Activated CD8-positive, alpha-beta memory T cell treated with anti-CD3 and anti-CD28 coated beads, Interleukin-2, amount 10 ng/mL, durations not matched to agents 7 days and 5 days (primary cell): ENCODE results near the gene PMFBP1. TPM values are rescaled to one million over a fixed set of nuclear protein-coding genes. Genes with fewer than 3 reads are reported as not detected.

Source experiments
- ATAC-seq: fragments of 150-1000 bp; cut with Tn5 transposase; one replicate; pipeline ENCODE4 v1.10.0; 2021; ENCODE audit warnings: moderate library complexity
- CTCF ChIA-PET: fragments of 350-600 bp; sonication (Branson Sonifier 250); formaldehyde crosslinking; loops from one replicate; lab custom pipeline; 2021; ENCODE audit warnings: antibody characterized with exemption; lab: Charles Lee
- DNase-seq: peaks from one replicate; pipeline ENCODE4 v3.0.0-alpha.2; 2020
- H3K27ac Mint-ChIP-seq: one replicate; pipeline ENCODE4 v1.8.0; 2021; ENCODE audit warnings: mild to moderate bottlenecking, mixed read lengths
- H3K27me3 Mint-ChIP-seq: one replicate; pipeline ENCODE4 v1.8.0; 2021; ENCODE audit warnings: mixed read lengths
- H3K36me3 Mint-ChIP-seq: one replicate; pipeline ENCODE4 v1.8.0; 2021; ENCODE audit warnings: mild to moderate bottlenecking, mixed read lengths
- H3K4me1 Mint-ChIP-seq: one replicate; pipeline ENCODE4 v1.8.0; 2021; ENCODE audit warnings: mixed read lengths
- H3K4me3 Mint-ChIP-seq: one replicate; pipeline ENCODE4 v1.8.0; 2021; ENCODE audit warnings: mild to moderate bottlenecking, moderate library complexity, mixed read lengths
- H3K9me3 Mint-ChIP-seq: one replicate; pipeline ENCODE4 v1.8.0; 2022; ENCODE audit warnings: low read depth, mixed read lengths
- total RNA-seq, 2 experiments: library from RNA; stranded (reverse); gene quantifications; one replicate each; pipeline ENCODE4 v1.2.3, GENCODE V29; 2021

Gene PMFBP1
- total RNA-seq = 1 to 10 TPM; 2.1 to 6.3 TPM

GRCh38 chr16:72172105-72173034 is at the start of gene PMFBP1:
Gene PMFBP1, minus strand, starts transcription at chr16:72172155. Its CDS starts 947 bp downstream, at chr16:72171208.
- H3K4me1 Mint-ChIP-seq = peaks cover 9% of the 10 kb centered on the region
- no peak within 1 kb of the TSS for H3K4me3 Mint-ChIP-seq
- H3K36me3 Mint-ChIP-seq = no peaks in the 10 kb centered on the region
- CTCF ChIA-PET = no interaction called here
- peak; percentile 86 for ATAC-seq
- H3K27ac Mint-ChIP-seq = no peak within 1 kb of the TSS
- DNase-seq = peak; percentile 43
- H3K27me3 Mint-ChIP-seq = peaks cover 21% of the 10 kb centered on the region
- H3K9me3 Mint-ChIP-seq = peaks cover 7% of the 10 kb centered on the region

GRCh38 chr16:72221630-72222024 is 49.7 kb upstream of the PMFBP1 start:
- DNase-seq (no peak), ATAC-seq (no peak)
- H3K27me3 Mint-ChIP-seq = peaks cover 6% of the 10 kb centered on the region
- no peaks in the 10 kb centered on the region for H3K4me1 Mint-ChIP-seq
- H3K4me3 Mint-ChIP-seq = no peak overlapping the region
- CTCF ChIA-PET = no interaction called here
- no peaks in the 10 kb centered on the region for H3K36me3 Mint-ChIP-seq
- no peaks in the 10 kb centered on the region for H3K9me3 Mint-ChIP-seq
- no peak overlapping the region for H3K27ac Mint-ChIP-seq

- DNase-seq (no peak), ATAC-seq (no peak)
- Mint-ChIP-seq H3K4me3 (no peak overlapping the region), H3K4me1 (no peaks in the 10 kb centered on the region), H3K27ac (no peak overlapping the region), H3K27me3 (peaks cover 6% of the 10 kb centered on the region), H3K36me3 (no peaks in the 10 kb centered on the region), H3K9me3 (no peaks in the 10 kb centered on the region)
- CTCF ChIA-PET = no interaction called here
Measured at GRCh38 chr16:72220875-72221629, 49.1 kb upstream of the PMFBP1 start.

- no peaks in the 10 kb centered on the region for H3K4me1 Mint-ChIP-seq
- no peaks in the 10 kb centered on the region for H3K36me3 Mint-ChIP-seq
Measured at GRCh38 chr16:72219282-72219681, 47.3 kb upstream of the PMFBP1 start.

GRCh38 chr16:72216767-72217166 is 44.8 kb upstream of the PMFBP1 start:
- Mint-ChIP-seq H3K9me3 (no peaks in the 10 kb centered on the region), H3K27me3 (peaks cover 10% of the 10 kb centered on the region), H3K4me1 (no peaks in the 10 kb centered on the region), H3K36me3 (no peaks in the 10 kb centered on the region), H3K27ac (no peak overlapping the region), H3K4me3 (no peak overlapping the region)
- no peak for DNase-seq
- no peak for ATAC-seq
- CTCF ChIA-PET = no interaction called here

More at GRCh38 chr16:72219282-72219681, 47.3 kb upstream of the PMFBP1 start:
- H3K27me3 Mint-ChIP-seq = peaks cover 8% of the 10 kb centered on the region
- no peak for ATAC-seq
- H3K9me3 Mint-ChIP-seq = no peaks in the 10 kb centered on the region
- DNase-seq = no peak
- CTCF ChIA-PET = no interaction called here
- H3K27ac Mint-ChIP-seq = no peak overlapping the region
- H3K4me3 Mint-ChIP-seq = no peak overlapping the region

GRCh38 chr16:72214821-72215220 is 42.9 kb upstream of the PMFBP1 start:
- Mint-ChIP-seq H3K27me3 (peaks cover 8% of the 10 kb centered on the region), H3K4me3 (no peak overlapping the region), H3K36me3 (no peaks in the 10 kb centered on the region), H3K27ac (no peak overlapping the region), H3K4me1 (peaks cover 1% of the 10 kb centered on the region), H3K9me3 (no peaks in the 10 kb centered on the region)
- ATAC-seq (no peak), DNase-seq (no peak)
- CTCF ChIA-PET = no interaction called here

- no peak overlapping the region for H3K4me3 Mint-ChIP-seq
- H3K27ac Mint-ChIP-seq = no peak overlapping the region
- H3K27me3 Mint-ChIP-seq = peaks cover 11% of the 10 kb centered on the region
- no peaks in the 10 kb centered on the region for H3K36me3 Mint-ChIP-seq
- CTCF ChIA-PET = no interaction called here
- H3K9me3 Mint-ChIP-seq = no peaks in the 10 kb centered on the region
- H3K4me1 Mint-ChIP-seq = peaks cover 1% of the 10 kb centered on the region
- ATAC-seq (no peak), DNase-seq (no peak)
Measured at GRCh38 chr16:72211110-72211509, 39.2 kb upstream of the PMFBP1 start.

- no peak for ATAC-seq
- no peaks in the 10 kb centered on the region for H3K36me3 Mint-ChIP-seq
- no peak for DNase-seq
- H3K4me3 Mint-ChIP-seq = no peak overlapping the region
- CTCF ChIA-PET = no interaction called here
- H3K9me3 Mint-ChIP-seq = no peaks in the 10 kb centered on the region
- H3K4me1 Mint-ChIP-seq = peaks cover 1% of the 10 kb centered on the region
- H3K27ac Mint-ChIP-seq = no peak overlapping the region
- peaks cover 11% of the 10 kb centered on the region for H3K27me3 Mint-ChIP-seq
Measured at GRCh38 chr16:72210555-72210954, 38.6 kb upstream of the PMFBP1 start.

GRCh38 chr16:72210072-72210471 is 38.1 kb upstream of the PMFBP1 start:
- H3K9me3 Mint-ChIP-seq = no peaks in the 10 kb centered on the region
- CTCF ChIA-PET = no interaction called here
- DNase-seq (no peak), ATAC-seq (no peak)
- H3K4me3 Mint-ChIP-seq = no peak overlapping the region
- no peaks in the 10 kb centered on the region for H3K36me3 Mint-ChIP-seq
- no peak overlapping the region for H3K27ac Mint-ChIP-seq
- H3K27me3 Mint-ChIP-seq = peaks cover 11% of the 10 kb centered on the region
- H3K4me1 Mint-ChIP-seq = peaks cover 1% of the 10 kb centered on the region

- H3K27me3 Mint-ChIP-seq = peaks cover 6% of the 10 kb centered on the region
- peaks cover 22% of the 10 kb centered on the region for H3K4me1 Mint-ChIP-seq
- no peak overlapping the region for H3K27ac Mint-ChIP-seq
- H3K36me3 Mint-ChIP-seq = no peaks in the 10 kb centered on the region
- DNase-seq (no peak), ATAC-seq (no peak)
- H3K9me3 Mint-ChIP-seq = no peaks in the 10 kb centered on the region
- no peak overlapping the region for H3K4me3 Mint-ChIP-seq
- CTCF ChIA-PET = interaction anchor here (1.0 kb wide), 1 partner anchor 44 kb away, joined by 3 read pairs; no protein-coding TSS in a partner anchor
Measured at GRCh38 chr16:72206299-72206698, 34.3 kb upstream of the PMFBP1 start.

- Mint-ChIP-seq H3K27me3 (peaks cover 6% of the 10 kb centered on the region), H3K9me3 (no peaks in the 10 kb centered on the region), H3K4me3 (peak overlapping the region; percentile 2), H3K36me3 (no peaks in the 10 kb centered on the region), H3K4me1 (peaks cover 21% of the 10 kb centered on the region), H3K27ac (peak overlapping the region; percentile 60)
- DNase-seq (peak; percentile 79), ATAC-seq (peak; percentile 88)
- CTCF ChIA-PET = interaction anchor here (1.1 kb wide), 1 partner anchor 44 kb away, joined by 3 read pairs; no protein-coding TSS in a partner anchor
Measured at GRCh38 chr16:72203401-72203800, 31.4 kb upstream of the PMFBP1 start.

GRCh38 chr16:72202014-72202413 is 30.1 kb upstream of the PMFBP1 start:
- H3K4me3 Mint-ChIP-seq = no peak overlapping the region
- H3K27me3 Mint-ChIP-seq = peaks cover 1% of the 10 kb centered on the region
- H3K9me3 Mint-ChIP-seq = no peaks in the 10 kb centered on the region
- ATAC-seq (no peak), DNase-seq (no peak)
- peaks cover 21% of the 10 kb centered on the region for H3K4me1 Mint-ChIP-seq
- H3K36me3 Mint-ChIP-seq = no peaks in the 10 kb centered on the region
- no peak overlapping the region for H3K27ac Mint-ChIP-seq
- CTCF ChIA-PET = interaction anchor here (1.0 kb wide), 1 partner anchor 77 kb away, joined by 3 read pairs; no protein-coding TSS in a partner anchor

- Mint-ChIP-seq H3K27ac (no peak overlapping the region), H3K9me3 (no peaks in the 10 kb centered on the region), H3K4me1 (peaks cover 21% of the 10 kb centered on the region), H3K27me3 (no peaks in the 10 kb centered on the region), H3K36me3 (no peaks in the 10 kb centered on the region), H3K4me3 (no peak overlapping the region)
- ATAC-seq (no peak), DNase-seq (no peak)
- CTCF ChIA-PET = interaction anchor here (1.0 kb wide), 1 partner anchor 77 kb away, joined by 3 read pairs; no protein-coding TSS in a partner anchor
Measured at GRCh38 chr16:72201387-72201786, 29.4 kb upstream of the PMFBP1 start.
